ENCODE measurements around the gene INTS1.

- no peak for TF ChIP-seq CTCF (IDR thresholded peaks at IDR 0.05)
- TF ChIP-seq POLR2A (IDR thresholded peaks at IDR 0.05), result no peak
Observed at GRCh38 chr7:1438821-1439220, 65.4 kb downstream of the INTS1 start.
